GM23338 (cell line): Measurements from ENCODE around the gene OPN1SW.

Source experiments
- CREB1 ChIP-seq: fragments of 250-450 bp; sonication (Bioruptor Pico); IDR thresholded peaks from 2 replicates; pipeline ENCODE4 v1.5.0; 2020; ENCODE audit warnings: low read depth, mild to moderate bottlenecking, moderate library complexity
- EZH2 ChIP-seq: fragments of 200-600 bp; sonication (generic); IDR thresholded peaks from one replicate; pipeline ENCODE4 v1.8.0; 2017; ENCODE audit warnings: antibody characterized with exemption, mild to moderate bottlenecking, low read depth; ENCODE audit not compliant: unreplicated experiment
- EZH2phosphoT487 ChIP-seq: fragments of 200-600 bp; sonication (generic); IDR thresholded peaks from one replicate; pipeline ENCODE4 v1.8.1; 2018; ENCODE audit warnings: antibody characterized with exemption; ENCODE audit not compliant: unreplicated experiment
- JUNB ChIP-seq: IDR thresholded peaks from one replicate; pipeline ENCODE4 v1.6.1; 2016; ENCODE audit warnings: antibody characterized with exemption; ENCODE audit not compliant: unreplicated experiment
- POLR2AphosphoS5 ChIP-seq: IDR thresholded peaks from 2 replicates; pipeline ENCODE4 v1.6.1; 2016; ENCODE audit warnings: antibody characterized with exemption, low read depth
- STAT1 ChIP-seq: IDR thresholded peaks from one replicate; pipeline ENCODE4 v1.6.1; 2016; ENCODE audit warnings: antibody characterized with exemption; ENCODE audit not compliant: unreplicated experiment
- ZNF114 ChIP-seq: fragments of 250-450 bp; sonication (Bioruptor Pico); IDR thresholded peaks from 2 replicates; pipeline ENCODE4 v1.5.0; 2020; ENCODE audit warnings: mild to moderate bottlenecking, moderate library complexity
- ZNF331 ChIP-seq: fragments of 250-450 bp; sonication (Bioruptor Pico); IDR thresholded peaks from 2 replicates; pipeline ENCODE4 v1.5.0; 2020; ENCODE audit warnings: low read depth, mild to moderate bottlenecking, moderate library complexity
- TF ChIP-seq, protein P1 (sequence below), 2 experiments: fragments of 200-600 bp in 1 of 2; sonication (generic) in 1 of 2; conservative IDR thresholded peaks; 2 replicates each; pipeline versions ENCODE4 v1.5.1 to v1.6.1; 2016 to 2017; ENCODE audit warnings: antibody characterized with exemption in 2 of 2, low read depth in 2 of 2, mild to moderate bottlenecking in 2 of 2, moderate library complexity in 1 of 2
- TF ChIP-seq, protein P2 (sequence below): IDR thresholded peaks from one replicate; pipeline ENCODE4 v1.6.1; 2018; ENCODE audit warnings: antibody characterized with exemption; ENCODE audit not compliant: unreplicated experiment
- TF ChIP-seq, protein P3 (sequence below): IDR thresholded peaks from 2 replicates; pipeline ENCODE4 v1.6.1; 2016; ENCODE audit warnings: antibody characterized with exemption
- TF ChIP-seq, protein P4 (sequence below): fragments of 250-450 bp; sonication (Bioruptor Pico); IDR thresholded peaks from 2 replicates; pipeline ENCODE4 v1.5.0; 2020; ENCODE audit warnings: mild to moderate bottlenecking, moderate library complexity

DNA sequence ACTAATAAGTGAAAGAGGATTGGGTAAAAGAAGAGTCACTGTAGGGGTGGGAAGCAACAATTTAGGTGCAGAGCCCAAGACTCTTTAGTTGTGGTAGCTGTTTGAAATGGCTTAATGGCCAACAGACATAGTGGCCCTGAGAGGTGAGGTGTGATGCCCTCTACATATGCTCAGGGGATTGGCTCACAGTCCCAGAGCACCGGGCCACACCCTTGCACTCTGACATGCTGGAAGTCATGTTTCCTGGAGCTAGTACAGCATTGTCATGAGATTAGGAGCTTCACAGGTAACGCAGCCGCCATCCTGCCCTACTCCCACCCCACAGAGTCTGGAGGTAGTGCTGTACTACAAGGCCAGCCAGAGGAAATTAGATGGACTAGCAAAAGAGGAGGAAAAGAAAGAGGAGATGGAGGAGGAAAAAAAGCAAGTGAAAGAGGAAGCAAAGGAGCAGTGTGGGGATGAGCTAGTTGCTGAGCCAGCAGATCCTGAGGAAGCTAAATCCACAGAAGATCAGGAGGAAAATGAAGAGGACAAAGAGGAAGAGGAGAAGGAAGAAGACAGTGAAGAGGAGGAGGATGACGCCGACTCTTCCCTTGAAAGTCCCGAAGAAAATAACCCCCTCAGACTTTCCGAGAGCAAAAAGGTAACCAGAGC lies 39.8 kb upstream of the OPN1SW start:
- TF ChIP-seq JUNB (no peak), EZH2 (no peak), CREB1 (no peak), EZH2phosphoT487 (no peak), ZNF114 (CRISPR knock-in tag) (no peak), ZNF331 (no peak), POLR2AphosphoS5 (no peak), STAT1 (no peak)
- TF ChIP-seq, protein P1, sequence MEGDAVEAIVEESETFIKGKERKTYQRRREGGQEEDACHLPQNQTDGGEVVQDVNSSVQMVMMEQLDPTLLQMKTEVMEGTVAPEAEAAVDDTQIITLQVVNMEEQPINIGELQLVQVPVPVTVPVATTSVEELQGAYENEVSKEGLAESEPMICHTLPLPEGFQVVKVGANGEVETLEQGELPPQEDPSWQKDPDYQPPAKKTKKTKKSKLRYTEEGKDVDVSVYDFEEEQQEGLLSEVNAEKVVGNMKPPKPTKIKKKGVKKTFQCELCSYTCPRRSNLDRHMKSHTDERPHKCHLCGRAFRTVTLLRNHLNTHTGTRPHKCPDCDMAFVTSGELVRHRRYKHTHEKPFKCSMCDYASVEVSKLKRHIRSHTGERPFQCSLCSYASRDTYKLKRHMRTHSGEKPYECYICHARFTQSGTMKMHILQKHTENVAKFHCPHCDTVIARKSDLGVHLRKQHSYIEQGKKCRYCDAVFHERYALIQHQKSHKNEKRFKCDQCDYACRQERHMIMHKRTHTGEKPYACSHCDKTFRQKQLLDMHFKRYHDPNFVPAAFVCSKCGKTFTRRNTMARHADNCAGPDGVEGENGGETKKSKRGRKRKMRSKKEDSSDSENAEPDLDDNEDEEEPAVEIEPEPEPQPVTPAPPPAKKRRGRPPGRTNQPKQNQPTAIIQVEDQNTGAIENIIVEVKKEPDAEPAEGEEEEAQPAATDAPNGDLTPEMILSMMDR (conservative IDR thresholded peaks at IDR 0.05; ENCODE audit: low read depth in 2 of 2) = no peak
- TF ChIP-seq, protein P2, sequence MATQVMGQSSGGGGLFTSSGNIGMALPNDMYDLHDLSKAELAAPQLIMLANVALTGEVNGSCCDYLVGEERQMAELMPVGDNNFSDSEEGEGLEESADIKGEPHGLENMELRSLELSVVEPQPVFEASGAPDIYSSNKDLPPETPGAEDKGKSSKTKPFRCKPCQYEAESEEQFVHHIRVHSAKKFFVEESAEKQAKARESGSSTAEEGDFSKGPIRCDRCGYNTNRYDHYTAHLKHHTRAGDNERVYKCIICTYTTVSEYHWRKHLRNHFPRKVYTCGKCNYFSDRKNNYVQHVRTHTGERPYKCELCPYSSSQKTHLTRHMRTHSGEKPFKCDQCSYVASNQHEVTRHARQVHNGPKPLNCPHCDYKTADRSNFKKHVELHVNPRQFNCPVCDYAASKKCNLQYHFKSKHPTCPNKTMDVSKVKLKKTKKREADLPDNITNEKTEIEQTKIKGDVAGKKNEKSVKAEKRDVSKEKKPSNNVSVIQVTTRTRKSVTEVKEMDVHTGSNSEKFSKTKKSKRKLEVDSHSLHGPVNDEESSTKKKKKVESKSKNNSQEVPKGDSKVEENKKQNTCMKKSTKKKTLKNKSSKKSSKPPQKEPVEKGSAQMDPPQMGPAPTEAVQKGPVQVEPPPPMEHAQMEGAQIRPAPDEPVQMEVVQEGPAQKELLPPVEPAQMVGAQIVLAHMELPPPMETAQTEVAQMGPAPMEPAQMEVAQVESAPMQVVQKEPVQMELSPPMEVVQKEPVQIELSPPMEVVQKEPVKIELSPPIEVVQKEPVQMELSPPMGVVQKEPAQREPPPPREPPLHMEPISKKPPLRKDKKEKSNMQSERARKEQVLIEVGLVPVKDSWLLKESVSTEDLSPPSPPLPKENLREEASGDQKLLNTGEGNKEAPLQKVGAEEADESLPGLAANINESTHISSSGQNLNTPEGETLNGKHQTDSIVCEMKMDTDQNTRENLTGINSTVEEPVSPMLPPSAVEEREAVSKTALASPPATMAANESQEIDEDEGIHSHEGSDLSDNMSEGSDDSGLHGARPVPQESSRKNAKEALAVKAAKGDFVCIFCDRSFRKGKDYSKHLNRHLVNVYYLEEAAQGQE = no peak
- TF ChIP-seq, protein P3, sequence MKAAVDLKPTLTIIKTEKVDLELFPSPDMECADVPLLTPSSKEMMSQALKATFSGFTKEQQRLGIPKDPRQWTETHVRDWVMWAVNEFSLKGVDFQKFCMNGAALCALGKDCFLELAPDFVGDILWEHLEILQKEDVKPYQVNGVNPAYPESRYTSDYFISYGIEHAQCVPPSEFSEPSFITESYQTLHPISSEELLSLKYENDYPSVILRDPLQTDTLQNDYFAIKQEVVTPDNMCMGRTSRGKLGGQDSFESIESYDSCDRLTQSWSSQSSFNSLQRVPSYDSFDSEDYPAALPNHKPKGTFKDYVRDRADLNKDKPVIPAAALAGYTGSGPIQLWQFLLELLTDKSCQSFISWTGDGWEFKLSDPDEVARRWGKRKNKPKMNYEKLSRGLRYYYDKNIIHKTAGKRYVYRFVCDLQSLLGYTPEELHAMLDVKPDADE = no peak
- TF ChIP-seq, protein P4, sequence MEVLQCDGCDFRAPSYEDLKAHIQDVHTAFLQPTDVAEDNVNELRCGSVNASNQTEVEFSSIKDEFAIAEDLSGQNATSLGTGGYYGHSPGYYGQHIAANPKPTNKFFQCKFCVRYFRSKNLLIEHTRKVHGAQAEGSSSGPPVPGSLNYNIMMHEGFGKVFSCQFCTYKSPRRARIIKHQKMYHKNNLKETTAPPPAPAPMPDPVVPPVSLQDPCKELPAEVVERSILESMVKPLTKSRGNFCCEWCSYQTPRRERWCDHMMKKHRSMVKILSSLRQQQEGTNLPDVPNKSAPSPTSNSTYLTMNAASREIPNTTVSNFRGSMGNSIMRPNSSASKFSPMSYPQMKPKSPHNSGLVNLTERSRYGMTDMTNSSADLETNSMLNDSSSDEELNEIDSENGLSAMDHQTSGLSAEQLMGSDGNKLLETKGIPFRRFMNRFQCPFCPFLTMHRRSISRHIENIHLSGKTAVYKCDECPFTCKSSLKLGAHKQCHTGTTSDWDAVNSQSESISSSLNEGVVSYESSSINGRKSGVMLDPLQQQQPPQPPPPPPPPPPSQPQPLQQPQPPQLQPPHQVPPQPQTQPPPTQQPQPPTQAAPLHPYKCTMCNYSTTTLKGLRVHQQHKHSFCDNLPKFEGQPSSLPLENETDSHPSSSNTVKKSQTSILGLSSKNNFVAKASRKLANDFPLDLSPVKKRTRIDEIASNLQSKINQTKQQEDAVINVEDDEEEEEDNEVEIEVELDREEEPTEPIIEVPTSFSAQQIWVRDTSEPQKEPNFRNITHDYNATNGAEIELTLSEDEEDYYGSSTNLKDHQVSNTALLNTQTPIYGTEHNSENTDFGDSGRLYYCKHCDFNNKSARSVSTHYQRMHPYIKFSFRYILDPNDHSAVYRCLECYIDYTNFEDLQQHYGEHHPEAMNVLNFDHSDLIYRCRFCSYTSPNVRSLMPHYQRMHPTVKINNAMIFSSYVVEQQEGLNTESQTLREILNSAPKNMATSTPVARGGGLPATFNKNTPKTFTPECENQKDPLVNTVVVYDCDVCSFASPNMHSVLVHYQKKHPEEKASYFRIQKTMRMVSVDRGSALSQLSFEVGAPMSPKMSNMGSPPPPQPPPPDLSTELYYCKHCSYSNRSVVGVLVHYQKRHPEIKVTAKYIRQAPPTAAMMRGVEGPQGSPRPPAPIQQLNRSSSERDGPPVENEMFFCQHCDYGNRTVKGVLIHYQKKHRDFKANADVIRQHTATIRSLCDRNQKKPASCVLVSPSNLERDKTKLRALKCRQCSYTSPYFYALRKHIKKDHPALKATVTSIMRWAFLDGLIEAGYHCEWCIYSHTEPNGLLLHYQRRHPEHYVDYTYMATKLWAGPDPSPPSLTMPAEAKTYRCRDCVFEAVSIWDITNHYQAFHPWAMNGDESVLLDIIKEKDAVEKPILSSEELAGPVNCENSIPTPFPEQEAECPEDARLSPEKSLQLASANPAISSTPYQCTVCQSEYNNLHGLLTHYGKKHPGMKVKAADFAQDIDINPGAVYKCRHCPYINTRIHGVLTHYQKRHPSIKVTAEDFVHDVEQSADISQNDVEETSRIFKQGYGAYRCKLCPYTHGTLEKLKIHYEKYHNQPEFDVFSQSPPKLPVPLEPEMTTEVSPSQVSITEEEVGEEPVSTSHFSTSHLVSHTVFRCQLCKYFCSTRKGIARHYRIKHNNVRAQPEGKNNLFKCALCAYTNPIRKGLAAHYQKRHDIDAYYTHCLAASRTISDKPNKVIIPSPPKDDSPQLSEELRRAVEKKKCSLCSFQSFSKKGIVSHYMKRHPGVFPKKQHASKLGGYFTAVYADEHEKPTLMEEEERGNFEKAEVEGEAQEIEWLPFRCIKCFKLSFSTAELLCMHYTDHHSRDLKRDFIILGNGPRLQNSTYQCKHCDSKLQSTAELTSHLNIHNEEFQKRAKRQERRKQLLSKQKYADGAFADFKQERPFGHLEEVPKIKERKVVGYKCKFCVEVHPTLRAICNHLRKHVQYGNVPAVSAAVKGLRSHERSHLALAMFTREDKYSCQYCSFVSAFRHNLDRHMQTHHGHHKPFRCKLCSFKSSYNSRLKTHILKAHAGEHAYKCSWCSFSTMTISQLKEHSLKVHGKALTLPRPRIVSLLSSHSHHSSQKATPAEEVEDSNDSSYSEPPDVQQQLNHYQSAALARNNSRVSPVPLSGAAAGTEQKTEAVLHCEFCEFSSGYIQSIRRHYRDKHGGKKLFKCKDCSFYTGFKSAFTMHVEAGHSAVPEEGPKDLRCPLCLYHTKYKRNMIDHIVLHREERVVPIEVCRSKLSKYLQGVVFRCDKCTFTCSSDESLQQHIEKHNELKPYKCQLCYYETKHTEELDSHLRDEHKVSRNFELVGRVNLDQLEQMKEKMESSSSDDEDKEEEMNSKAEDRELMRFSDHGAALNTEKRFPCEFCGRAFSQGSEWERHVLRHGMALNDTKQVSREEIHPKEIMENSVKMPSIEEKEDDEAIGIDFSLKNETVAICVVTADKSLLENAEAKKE (CRISPR knock-in tag) = no peak
